HG02852 (cell line): Measurements from ENCODE around the gene TRMT10C.
"Not testable (repeated sequence)": the region's sequence is repeated elsewhere in the genome, so short reads cannot be mapped to it uniquely, and the experiment has no call there.

Experiments used
- ATAC-seq: cut with Tn5 transposase; IDR thresholded peaks from one replicate; pipeline ENCODE4 v1.9.1; 2021; ENCODE audit warnings: mild to moderate bottlenecking, moderate library complexity; ENCODE audit not compliant: unreplicated experiment

The TRMT10C gene

GRCh38 chr3:101561630-101562328 lies at the start of gene TRMT10C:
TSS of gene TRMT10C (plus strand) at chr3:101561868. CDS start at chr3:101564782, 2,914 bp downstream.
- ATAC-seq, result peak; percentile 100

- ATAC-seq, result peak; percentile 34
These were observed 49.3 kb upstream of the TRMT10C start for GRCh38 chr3:101512396-101512645.

GRCh38 chr3:101512646-101513418 lies 48.8 kb upstream of the TRMT10C start, which contains the start of gene SENP7:
TSS of gene SENP7 (minus strand) at chr3:101513212. CDS start at chr3:101513130, 82 bp downstream.
- ATAC-seq, result peak; percentile 64

- peak; percentile 35 for ATAC-seq
These were observed 48.2 kb upstream of the TRMT10C start for GRCh38 chr3:101513419-101513986.

GRCh38 chr3:101518421-101518871 lies 43.2 kb upstream of the TRMT10C start:
- ATAC-seq, result peak; percentile 98

- no peak for ATAC-seq
These were observed 41.8 kb upstream of the TRMT10C start for GRCh38 chr3:101519685-101520365.

GRCh38 chr3:101521211-101521701 lies 40.4 kb upstream of the TRMT10C start:
- no peak for ATAC-seq

GRCh38 chr3:101527441-101527840 lies 34.2 kb upstream of the TRMT10C start:
- ATAC-seq, result no peak

- ATAC-seq, result no peak
These were observed 33.8 kb upstream of the TRMT10C start for GRCh38 chr3:101527906-101528305.

- ATAC-seq, result no peak
These were observed 31.6 kb upstream of the TRMT10C start for GRCh38 chr3:101529816-101530685.

GRCh38 chr3:101530686-101531047 lies 31.0 kb upstream of the TRMT10C start:
- no peak for ATAC-seq

GRCh38 chr3:101531473-101532086 lies 30.1 kb upstream of the TRMT10C start:
- no peak for ATAC-seq

GRCh38 chr3:101532783-101533602 lies 28.7 kb upstream of the TRMT10C start:
- ATAC-seq, result no peak

GRCh38 chr3:101533603-101533968 lies 28.1 kb upstream of the TRMT10C start:
- no peak for ATAC-seq

GRCh38 chr3:101535221-101535620 lies 26.4 kb upstream of the TRMT10C start:
- no peak for ATAC-seq

GRCh38 chr3:101536266-101536665 lies 25.4 kb upstream of the TRMT10C start:
- ATAC-seq, result no peak

- not testable (repeated sequence) for ATAC-seq
These were observed 24.7 kb upstream of the TRMT10C start for GRCh38 chr3:101536955-101537354.

- ATAC-seq, result no peak
These were observed 18.7 kb upstream of the TRMT10C start for GRCh38 chr3:101542957-101543356.
